Measurements from ENCODE around the gene ZSWIM4. TPM values are rescaled to one million over a fixed set of nuclear protein-coding genes. Genes with fewer than 3 reads are reported as not detected.

The ZSWIM4 gene
- total RNA-seq, 6 experiments from 2014 or later, result 0.98 to 3.7 (median 1.7) TPM

DNA sequence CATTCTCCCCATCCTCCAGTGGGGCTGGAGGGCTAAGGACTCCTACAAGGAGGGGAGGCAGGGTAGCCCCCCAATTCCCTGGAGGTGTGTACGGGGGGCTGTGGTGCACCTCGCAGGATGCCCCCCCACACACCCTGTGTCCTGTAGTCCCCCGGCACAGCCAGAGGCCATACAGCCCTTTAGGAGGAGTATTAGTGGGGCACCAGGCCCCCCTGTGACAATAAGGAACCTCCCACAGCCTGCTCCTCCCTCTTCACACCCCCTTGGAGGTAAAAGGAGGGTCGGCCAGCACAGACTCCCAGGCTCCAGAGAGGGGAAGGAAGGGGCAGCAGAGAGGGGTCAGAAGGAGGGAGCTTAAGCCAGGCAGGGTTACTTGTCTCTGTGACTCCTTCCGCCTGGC lies 81.6 kb downstream of the ZSWIM4 start, which contains the start of gene NANOS3:
Gene NANOS3 (plus strand): TSS at position 301 of the 400 bp plus-strand sequence. CDS start 115 bp downstream, outside the sequence.
- Histone ChIP-seq H3K27me3 (peaks cover 0 to 7% of the 10 kb centered on the region in 2 donors), H3K4me1 (peaks cover 0 to 10% (median 3%) of the 10 kb centered on the region in 4 donors), H3K27ac (no peak within 1 kb of the TSS), H3K4me3 (no peak within 1 kb of the TSS), H3K36me3 (no peaks in the 10 kb centered on the region), H3K9me3 (no peaks in the 10 kb centered on the region)
- TF ChIP-seq POLR2A (IDR thresholded peaks at IDR 0.05) (no peak), CTCF (IDR thresholded peaks at IDR 0.05) (no peak)
- DNase-seq (no peak), ATAC-seq (no peak)
- 28% methylated on average over 4 of the region's 5 CpGs for WGBS (ENCODE audit: insufficient coverage, low coverage, low lambda C conversion rate, missing lambda C conversion rate)
- intact Hi-C loops (cut with DNase I), result no loop called here

DNA sequence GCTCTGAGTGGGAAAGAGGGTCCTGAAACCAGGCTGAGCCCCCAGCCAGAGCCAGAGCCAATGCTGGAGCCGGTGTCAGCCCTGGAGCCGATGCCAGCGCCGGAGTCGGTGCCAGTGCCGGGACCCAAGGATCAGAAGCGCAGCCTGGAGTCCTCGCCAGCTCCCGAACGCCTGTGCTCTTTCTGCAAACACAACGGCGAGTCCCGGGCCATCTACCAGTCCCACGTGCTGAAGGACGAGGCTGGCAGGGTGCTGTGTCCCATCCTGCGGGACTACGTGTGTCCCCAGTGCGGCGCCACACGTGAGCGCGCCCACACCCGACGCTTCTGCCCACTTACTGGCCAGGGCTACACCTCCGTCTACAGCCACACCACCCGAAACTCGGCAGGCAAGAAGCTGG lies 82.1 kb downstream of the ZSWIM4 start:
- intact Hi-C loops (cut with DNase I), result no loop called here
- H3K36me3 ChIP-seq, result no peaks in the 10 kb centered on the region
- no peak for ATAC-seq
- H3K4me1 ChIP-seq, result peaks cover 0 to 10% (median 3%) of the 10 kb centered on the region in 4 donors
- H3K9me3 ChIP-seq, result no peaks in the 10 kb centered on the region
- H3K4me3 ChIP-seq, result no peak overlapping the region
- TF ChIP-seq POLR2A (IDR thresholded peaks at IDR 0.05), result no peak
- no peak for TF ChIP-seq CTCF (IDR thresholded peaks at IDR 0.05)
- WGBS (ENCODE audit: insufficient coverage, low coverage, low lambda C conversion rate, missing lambda C conversion rate), result no CpG with 5 or more reads among the region's 27 CpGs
- no peak overlapping the region for H3K27ac ChIP-seq
- peaks cover 0 to 7% of the 10 kb centered on the region in 2 donors for H3K27me3 ChIP-seq
- DNase-seq, result no peak

DNA sequence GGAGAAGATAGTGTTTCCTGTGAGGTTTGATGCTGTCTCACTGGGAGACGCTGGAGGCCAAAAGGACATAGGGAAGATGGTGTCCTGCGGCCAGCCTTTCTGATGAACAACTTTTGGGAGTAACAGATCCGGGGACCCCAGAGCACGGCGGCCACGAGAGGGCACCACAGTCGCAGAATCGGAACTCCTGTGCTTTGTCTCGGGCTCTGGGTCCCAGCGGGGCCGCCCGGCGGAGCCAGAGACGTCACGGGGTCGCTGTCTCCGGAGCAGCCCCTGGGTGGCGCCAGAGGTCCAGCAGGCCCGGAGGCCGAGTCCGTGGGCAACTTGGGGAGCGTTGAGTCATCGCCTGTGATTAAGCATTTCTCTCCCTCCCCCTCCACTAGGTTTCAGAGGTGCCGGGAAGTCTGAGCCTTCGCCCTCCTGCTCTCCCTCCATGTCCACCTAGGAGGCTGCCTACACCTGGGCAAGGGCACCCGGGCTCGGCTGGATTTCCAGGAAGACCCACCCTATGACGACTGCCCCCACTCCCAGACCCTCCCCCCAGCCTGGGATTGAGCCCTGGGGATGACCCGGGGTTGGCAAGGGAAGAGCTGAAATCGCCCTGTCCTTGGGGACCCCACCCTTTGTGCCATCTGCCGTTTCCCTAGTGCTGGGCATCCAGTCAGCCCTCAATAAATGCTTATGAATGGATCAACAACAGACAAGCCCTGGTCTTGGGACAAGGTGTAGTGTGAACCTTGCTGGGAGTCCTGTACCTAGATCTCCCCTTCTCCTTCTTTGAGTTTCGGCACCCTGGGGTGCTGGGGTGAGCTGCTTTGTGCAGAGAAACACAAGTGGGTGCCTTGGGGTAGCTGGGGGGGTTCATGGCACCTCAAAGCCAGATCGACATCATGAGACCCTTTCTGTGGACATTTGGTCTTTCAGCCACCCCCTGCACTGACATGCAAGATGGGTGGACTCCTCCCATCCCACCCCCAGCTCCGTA lies 85.1 kb downstream of the ZSWIM4 start:
- Histone ChIP-seq H3K36me3 (no peaks in the 10 kb centered on the region), H3K27me3 (no peaks in the 10 kb centered on the region), H3K4me3 (peak overlapping the region in 2 of 3 donors; percentile 9 to 40), H3K27ac (peak overlapping the region; percentile 14 to 75 (median 47)), H3K4me1 (peaks cover 0 to 10% (median 3%) of the 10 kb centered on the region in 4 donors), H3K9me3 (no peaks in the 10 kb centered on the region)
- WGBS (ENCODE audit: insufficient coverage, low coverage, low lambda C conversion rate, missing lambda C conversion rate), result 9% methylated on average over 15 of the region's 34 CpGs
- TF ChIP-seq POLR2A (IDR thresholded peaks at IDR 0.05) (peak; percentile 33), CTCF (IDR thresholded peaks at IDR 0.05) (peak; percentile 99 to 100 (median 100))
- peak; percentile 98 to 100 (median 98) for ATAC-seq
- intact Hi-C loops (cut with DNase I), result loop anchor here (10.0 kb wide), 2 partner anchors 164 to 174 kb away; no protein-coding TSS in a partner anchor
- DNase-seq, result peak; percentile 96 to 98 (median 97)

DNA sequence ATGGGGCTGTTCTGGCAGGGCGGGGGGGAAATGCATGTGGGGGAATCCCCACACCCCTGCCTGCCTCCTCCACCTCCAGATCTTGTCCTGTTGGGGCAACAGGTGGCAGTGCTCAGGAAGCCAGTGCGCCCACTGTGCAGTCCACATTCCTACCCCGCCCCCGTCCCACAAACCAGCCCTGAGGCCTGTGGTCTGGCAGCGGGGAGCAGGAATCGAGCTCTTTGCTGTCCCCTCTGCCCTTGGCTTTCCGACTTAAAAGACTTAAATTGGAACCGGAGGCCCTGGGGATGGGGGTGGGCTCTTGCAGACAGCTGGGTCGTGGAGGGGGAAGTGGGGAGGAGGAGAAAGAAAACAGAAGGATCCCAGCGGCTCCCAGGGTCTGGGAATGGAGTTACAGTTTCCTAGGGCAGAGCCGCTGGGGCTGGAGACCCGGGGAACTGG lies 86.0 kb downstream of the ZSWIM4 start:
- TF ChIP-seq POLR2A (IDR thresholded peaks at IDR 0.05) (no peak), CTCF (IDR thresholded peaks at IDR 0.05) (no peak)
- H3K36me3 ChIP-seq, result no peaks in the 10 kb centered on the region
- DNase-seq (no peak), ATAC-seq (no peak)
- intact Hi-C loops (cut with DNase I), result loop anchor here (10.0 kb wide), 2 partner anchors 164 to 174 kb away; no protein-coding TSS in a partner anchor
- H3K27me3 ChIP-seq, result no peaks in the 10 kb centered on the region
- 33% methylated on average over 5 of the region's 12 CpGs for WGBS (ENCODE audit: insufficient coverage, low coverage, low lambda C conversion rate, missing lambda C conversion rate)
- H3K4me1 ChIP-seq, result peaks cover 0 to 10% (median 3%) of the 10 kb centered on the region in 4 donors
- no peak overlapping the region for H3K27ac ChIP-seq
- no peak overlapping the region for H3K4me3 ChIP-seq
- H3K9me3 ChIP-seq, result no peaks in the 10 kb centered on the region

MicroRNAs within 50 kb of the gene (microRNA counts, 767-probe panel; counts per million panel counts)
- microRNA hsa-miR-181c-5p (237 counts per million), microRNA hsa-miR-23a-3p (12,567 counts per million, percentile 79 among the panel's probes with 10 or more counts), microRNA hsa-miR-24-3p (6,191 counts per million, percentile 18 among the panel's probes with 10 or more counts), microRNA hsa-miR-27a-3p (237 counts per million)

Small RNA genes within 50 kb of the gene (microRNA-seq; reads per million reads assigned to microRNA genes)
- gene MIR181C (76.7 to 76.9 reads per million in 2 donors), gene MIR181D (41.9 to 42.2 reads per million in 2 donors)

Small RNA genes within 50 kb of the gene (small RNA-seq; reads per million reads assigned to genes)
- gene MIR181C (20.7 to 30.4 reads per million in 2 experiments), gene MIR181D (16.4 to 18.5 reads per million in 2 experiments), gene RN7SL619P (0 reads per million in 2 experiments)

Other genes with a start within 250 kb of the ZSWIM4 start
- 10 to 100 TPM; 14.5 to 30.5 (median 24.1) TPM for gene MRI1, start 30.9 kb upstream of the ZSWIM4 start, total RNA-seq
- 100 to 1,000 TPM in 2 of 6 experiments, 10 to 100 TPM in 4; 30.6 to 227 (median 32.8) TPM for gene C19orf53, start 21.0 kb upstream of the ZSWIM4 start, total RNA-seq
- gene NANOS3, start 81.7 kb downstream of the ZSWIM4 start, total RNA-seq, result not detected
- gene BRME1, start 110.7 kb downstream of the ZSWIM4 start, total RNA-seq, result 1 to 10 TPM in 4 of 6 experiments, under 1 TPM in 2; 0.34 to 3.7 (median 1.2) TPM
- gene CC2D1A, start 110.8 kb downstream of the ZSWIM4 start, total RNA-seq, result 10 to 100 TPM; 16.5 to 29.8 (median 18.1) TPM
- gene PODNL1, start 143.0 kb downstream of the ZSWIM4 start, total RNA-seq, result under 1 TPM in 2 of 6 experiments, not detected in 4; 0.19 to 0.33 TPM
- 1 to 10 TPM; 5.6 to 8.7 (median 7.7) TPM for gene DCAF15, start 157.1 kb downstream of the ZSWIM4 start, total RNA-seq
- gene RFX1, start 210.9 kb downstream of the ZSWIM4 start, total RNA-seq, result 1 to 10 TPM; 2.5 to 9.3 (median 5.7) TPM
- gene RLN3, start 232.7 kb downstream of the ZSWIM4 start, total RNA-seq, result not detected
- 1 to 10 TPM; 1.1 to 3.0 (median 1.5) TPM for gene IL27RA, start 236.3 kb downstream of the ZSWIM4 start, total RNA-seq

All from right lobe of liver (tissue), 6 donors.